ENCODE measurements around the gene CHCHD3.

Gene CHCHD3

DNA sequence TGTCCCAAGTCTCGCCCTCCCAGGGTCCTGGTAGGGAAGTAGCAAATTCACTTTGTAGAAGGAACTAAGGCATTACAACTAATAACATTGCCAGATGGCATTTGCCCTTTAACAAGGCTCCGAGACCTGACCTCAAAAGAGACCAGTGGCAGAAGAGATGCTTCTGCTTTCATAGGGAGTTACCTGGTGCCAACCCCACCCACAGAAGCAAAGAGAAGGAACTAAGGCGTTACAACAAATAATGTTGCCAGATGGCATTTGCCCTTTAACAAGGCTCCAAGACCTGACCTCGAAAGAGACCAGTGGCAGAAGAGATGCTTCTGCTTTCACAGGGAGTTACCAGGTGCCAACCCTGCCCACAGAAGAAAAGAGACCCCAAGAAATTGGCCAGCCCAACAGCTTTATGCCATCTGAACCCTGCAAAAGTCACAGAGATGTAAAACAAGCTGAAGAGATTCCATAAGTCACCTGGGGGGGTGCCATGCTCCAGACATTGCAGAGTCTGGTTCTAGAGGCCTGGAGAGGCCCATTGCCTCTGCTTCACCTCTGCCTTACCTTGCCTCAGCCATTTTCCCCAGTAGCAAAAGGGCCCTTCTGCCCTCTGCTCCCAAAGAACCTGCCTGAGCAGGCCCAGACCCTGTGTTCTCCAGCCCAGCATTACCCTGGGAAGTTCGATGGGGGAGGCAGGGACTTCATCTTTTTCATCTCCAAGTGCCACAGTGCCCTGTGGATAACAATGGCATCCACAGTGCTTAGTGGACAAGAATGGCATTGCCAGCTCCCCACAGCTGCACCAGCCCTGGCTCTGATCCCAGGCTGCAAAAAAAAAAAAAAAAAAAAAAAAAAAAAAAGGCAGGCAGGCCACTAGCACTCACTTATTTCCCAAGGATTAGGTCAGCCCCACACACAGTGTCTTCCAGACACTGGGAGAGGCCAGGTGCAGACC, 326.1 kb downstream of the CHCHD3 start:
- H3K4me3 ChIP-seq (ENCODE audit: low read depth, low read length) = no peak overlapping the region

DNA sequence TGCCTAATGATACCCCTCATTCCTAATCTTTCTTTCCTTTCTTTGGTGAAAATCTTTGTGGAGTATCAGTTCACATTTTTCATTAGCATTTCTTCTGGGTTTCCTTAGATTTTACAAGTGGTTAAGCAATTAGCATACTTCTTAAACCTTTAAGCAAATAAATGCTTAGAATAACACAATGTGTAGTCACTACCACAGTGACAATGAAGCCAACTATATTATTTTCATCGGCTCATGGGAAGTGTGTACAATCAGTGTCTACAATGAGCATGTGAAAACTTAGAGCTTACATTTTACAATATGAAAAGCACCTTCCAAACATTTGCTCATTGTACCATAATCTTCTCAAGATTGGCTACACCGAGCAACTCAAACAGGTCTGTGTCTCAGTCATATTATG, 329.5 kb downstream of the CHCHD3 start:
- H3K4me3 ChIP-seq (ENCODE audit: low read depth, low read length) = no peak overlapping the region

- H3K4me3 ChIP-seq (ENCODE audit: low read depth, low read length) = no peak overlapping the region
These were observed 330.6 kb downstream of the CHCHD3 start for GRCh38 chr7:132751244-132751647.

GRCh38 chr7:132750530-132751217, 331.2 kb downstream of the CHCHD3 start:
- no peak overlapping the region for H3K4me3 ChIP-seq (ENCODE audit: low read depth, low read length)

DNA sequence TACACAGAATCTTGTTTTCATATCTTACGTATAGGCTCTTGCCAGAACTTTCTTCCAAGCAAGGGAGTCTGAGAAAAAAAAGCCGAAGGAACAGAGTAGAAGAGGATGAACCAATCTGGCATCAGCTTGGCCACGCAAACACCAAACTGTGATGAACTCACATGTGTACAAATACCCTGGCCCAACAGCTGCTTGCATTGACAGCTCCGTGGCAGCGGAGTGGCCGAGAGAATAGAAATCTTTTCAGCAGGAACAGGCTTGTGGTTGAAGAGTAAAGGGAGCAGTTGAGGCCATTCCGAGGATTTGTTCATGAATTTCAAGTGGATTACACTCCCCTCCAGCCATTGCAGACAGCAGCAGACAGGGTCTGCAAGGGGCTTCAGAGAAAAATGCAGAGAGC, 331.8 kb downstream of the CHCHD3 start:
- H3K4me3 ChIP-seq (ENCODE audit: low read depth, low read length) = no peak overlapping the region

DNA sequence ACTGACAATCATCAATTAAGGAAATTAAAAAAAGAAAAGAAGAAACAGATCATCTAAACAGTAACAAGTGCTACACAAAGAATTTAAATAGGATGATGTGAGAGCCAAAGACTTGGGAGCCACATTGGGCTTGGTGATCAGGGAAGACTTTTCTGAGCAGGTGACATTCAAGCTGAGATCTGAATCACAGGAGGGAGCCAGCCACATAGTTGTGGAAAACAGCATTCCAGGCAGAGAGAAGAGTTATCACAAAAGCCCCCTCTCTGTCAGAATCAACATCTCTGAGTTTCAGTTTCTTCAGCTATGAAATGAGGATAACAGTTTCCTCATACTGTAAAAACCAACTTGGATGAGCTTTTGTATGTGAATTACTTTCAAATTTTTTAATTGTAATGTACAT, 336.4 kb downstream of the CHCHD3 start:
- H3K4me3 ChIP-seq (ENCODE audit: low read depth, low read length) = no peak overlapping the region

- no peak overlapping the region for H3K4me3 ChIP-seq (ENCODE audit: low read depth, low read length)
These were observed 337.9 kb downstream of the CHCHD3 start for GRCh38 chr7:132743974-132744373.

DNA sequence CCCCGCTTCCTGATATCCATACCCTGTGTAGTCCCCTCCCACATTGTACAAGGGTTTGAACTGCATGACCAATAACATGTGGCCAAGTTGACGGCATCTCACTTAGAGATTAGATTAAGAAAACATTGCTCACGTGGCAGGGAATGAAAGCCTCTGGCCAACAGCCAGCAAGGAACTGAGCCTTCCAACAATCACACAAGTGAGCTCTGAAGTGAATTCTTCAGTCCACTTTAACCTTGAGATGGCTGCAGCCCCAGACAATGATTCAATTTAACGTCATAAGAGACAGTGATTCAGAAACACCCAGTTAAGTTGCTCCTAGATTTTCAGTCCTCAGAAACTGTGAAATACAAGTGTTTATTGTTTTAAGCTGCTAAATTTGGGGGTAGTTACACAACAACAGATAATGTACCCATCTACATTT, 339.7 kb downstream of the CHCHD3 start:
- H3K4me3 ChIP-seq (ENCODE audit: low read depth, low read length) = no peak overlapping the region

DNA sequence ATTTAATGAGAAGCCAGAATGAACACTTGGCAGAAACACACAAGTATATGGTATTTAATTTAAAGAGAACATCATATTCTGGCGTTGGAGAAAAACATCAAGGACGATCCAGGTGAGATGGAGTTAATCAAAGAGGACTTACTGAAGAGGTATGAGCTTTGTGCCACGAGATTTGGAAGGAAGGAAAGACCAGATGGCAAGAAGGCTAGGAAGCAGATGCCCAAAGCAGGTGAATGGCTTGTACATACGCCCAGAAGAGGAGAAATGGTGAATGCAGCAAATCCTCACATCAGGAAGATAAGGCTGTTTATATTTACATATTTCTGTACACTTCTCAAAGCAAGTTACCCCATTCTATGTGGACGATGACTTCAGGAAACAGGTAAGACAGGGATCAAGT, 341.7 kb downstream of the CHCHD3 start:
- H3K4me3 ChIP-seq (ENCODE audit: low read depth, low read length) = no peak overlapping the region

DNA sequence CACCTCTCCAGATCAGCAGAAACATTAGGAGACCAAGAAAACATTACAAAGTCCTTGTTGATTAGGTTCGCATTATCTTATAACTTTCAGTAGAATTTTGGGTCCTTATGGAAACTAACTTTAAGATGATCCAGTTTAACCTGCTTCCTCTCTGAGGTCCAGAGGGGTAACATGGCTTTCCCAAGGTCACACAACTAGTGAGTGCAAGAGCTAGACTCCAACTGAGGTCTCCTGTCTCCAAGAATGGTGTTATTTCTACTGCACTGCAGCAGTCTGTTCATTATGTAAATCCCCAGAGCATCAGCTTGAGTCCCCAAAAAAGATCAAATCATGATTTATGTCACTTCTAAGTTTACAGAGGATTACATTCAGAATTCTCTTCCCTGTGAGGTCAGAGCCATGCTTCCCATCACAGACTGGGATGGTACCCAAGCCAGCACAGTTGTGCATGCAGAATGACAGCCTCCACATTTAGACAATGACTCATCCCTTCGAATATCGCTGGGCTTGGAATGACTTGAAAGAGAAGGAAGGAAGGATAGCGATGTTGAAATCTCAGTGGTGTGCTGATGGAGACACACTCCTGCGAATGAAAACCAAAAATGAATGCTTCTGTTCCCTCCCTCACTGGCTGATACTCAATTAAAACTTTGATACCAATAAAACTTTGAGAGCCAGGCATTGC, 342.5 kb downstream of the CHCHD3 start:
- no peak overlapping the region for H3K4me3 ChIP-seq (ENCODE audit: low read depth, low read length)

- no peak overlapping the region for H3K4me3 ChIP-seq (ENCODE audit: low read depth, low read length)
These were observed 343.6 kb downstream of the CHCHD3 start for GRCh38 chr7:132738254-132738653.

DNA sequence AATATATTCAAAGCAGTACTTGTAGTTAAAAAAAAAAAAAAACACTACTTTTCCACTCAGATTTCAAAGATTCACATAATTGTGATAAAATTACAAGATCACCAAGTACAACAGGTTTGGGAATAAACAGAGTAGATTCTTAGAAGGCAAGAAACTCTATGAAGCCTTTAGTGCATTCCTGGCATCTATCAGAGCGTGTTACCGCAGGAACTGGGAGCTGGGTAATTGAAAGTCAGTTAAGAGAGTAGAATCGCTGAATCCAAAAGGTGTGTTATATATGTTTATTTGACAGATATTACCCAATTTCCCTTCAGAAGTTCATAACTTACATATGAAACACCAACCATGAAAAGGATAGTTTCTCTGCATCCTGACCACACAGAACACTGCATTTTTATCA, 346.4 kb downstream of the CHCHD3 start:
- no peak overlapping the region for H3K4me3 ChIP-seq (ENCODE audit: low read depth, low read length)

Measured in iPS-11a (cell line).